Karpas-422 (cell line): Measurements from ENCODE around the gene STAP1. TPM values are rescaled to one million over a fixed set of nuclear protein-coding genes. Genes with fewer than 3 reads are reported as not detected.
"Not testable (repeated sequence)": the region's sequence is repeated elsewhere in the genome, so short reads cannot be mapped to it uniquely, and the experiment has no call there.

Experiments
- DNase-seq: peaks from one replicate; pipeline ENCODE4 v3.0.0-alpha.2; 2015
- H2AFZ ChIP-seq: fragments of 200-600 bp; sonication (generic); 2 replicates; pipeline ENCODE4 v1.6.1; 2014; ENCODE audit warnings: antibody characterized with exemption, low read length, mixed read lengths
- H3K27ac ChIP-seq: fragments of 200-600 bp; sonication (generic); 2 replicates; pipeline ENCODE4 v1.5.1; 2014; ENCODE audit warnings: mild to moderate bottlenecking, low read length, moderate library complexity
- H3K27me3 ChIP-seq: fragments of 200-600 bp; sonication (generic); 2 replicates; pipeline ENCODE4 v1.6.1; 2014; ENCODE audit warnings: low read length, mixed read lengths
- H3K36me3 ChIP-seq: fragments of 200-600 bp; sonication (generic); 2 replicates; pipeline ENCODE4 v1.6.1; 2014; ENCODE audit warnings: low read length, mixed read lengths; ENCODE audit not compliant: insufficient read depth
- H3K4me1 ChIP-seq: fragments of 200-600 bp; sonication (generic); 2 replicates; pipeline ENCODE4 v1.6.1; 2014; ENCODE audit warnings: mild to moderate bottlenecking, low read length, mixed read lengths
- H3K4me2 ChIP-seq: fragments of 200-600 bp; sonication (generic); 2 replicates; pipeline ENCODE4 v1.6.1; 2014; ENCODE audit warnings: low read length, low read depth, mild to moderate bottlenecking; ENCODE audit not compliant: poor library complexity, severe bottlenecking
- H3K4me3 ChIP-seq: fragments of 200-600 bp; sonication (generic); 2 replicates; pipeline ENCODE4 v1.5.1; 2014; ENCODE audit warnings: mild to moderate bottlenecking, antibody characterized with exemption, low read length, mixed read lengths
- H3K79me2 ChIP-seq: fragments of 200-600 bp; sonication (generic); 2 replicates; pipeline ENCODE4 v1.6.1; 2014; ENCODE audit warnings: mild to moderate bottlenecking, low read length, mixed read lengths
- H3K9ac ChIP-seq: fragments of 200-600 bp; sonication (generic); 2 replicates; pipeline ENCODE4 v1.6.0; 2014; ENCODE audit warnings: low read length
- H3K9me2 ChIP-seq: fragments of 200-600 bp; sonication (generic), shearing (Covaris generic); replicated peaks from 2 replicates; pipeline ENCODE4 v1.6.0; 2014; ENCODE audit warnings: mild to moderate bottlenecking, low read length, moderate library complexity; ENCODE audit not compliant: insufficient read depth
- H3K9me3 ChIP-seq: fragments of 300-700, 200-600 bp; sonication (generic); 2 replicates; pipeline ENCODE4 v1.6.1; 2014; ENCODE audit warnings: low read length, mixed read lengths
- H4K20me1 ChIP-seq: fragments of 200-600 bp; sonication (generic); 2 replicates; pipeline ENCODE4 v1.6.1; 2014; ENCODE audit warnings: mild to moderate bottlenecking, antibody characterized with exemption, low read length, low read depth; ENCODE audit not compliant: insufficient read depth
- total RNA-seq: library from RNA; depleted of rRNA; stranded (reverse); fragments of >200 nt; shearing (Covaris generic); gene quantifications from 2 replicates; pipeline ENCODE4 v1.2.3, GENCODE V29; 2014; ENCODE audit warnings: low replicate concordance

The STAP1 gene
- total RNA-seq, 1 experiment from 2014 or later: 80.8 TPM

DNA sequence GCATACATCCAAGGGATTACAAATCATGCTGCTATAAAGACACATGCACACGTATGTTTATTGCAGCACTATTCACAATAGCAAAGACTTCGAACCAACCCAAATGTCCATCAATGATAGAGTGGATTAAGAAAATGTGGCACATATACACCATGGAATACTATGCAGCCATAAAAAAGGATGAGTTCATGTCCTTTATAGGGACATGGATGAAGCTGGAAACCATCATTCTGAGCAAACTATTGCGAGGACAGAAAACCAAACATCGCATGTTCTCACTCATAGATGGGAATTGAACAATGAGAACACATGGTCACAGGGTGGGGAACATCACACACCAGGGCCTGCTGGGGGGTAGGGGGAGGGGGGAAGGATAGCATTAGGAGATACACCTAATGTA is 26.1 kb upstream of the STAP1 start:
- Histone ChIP-seq H3K4me1 (peaks cover 15% of the 10 kb centered on the region; the same call in 1 of the 2 replicates), H3K79me2 (peaks cover 81% of the 10 kb centered on the region), H3K36me3 (peaks cover 81% of the 10 kb centered on the region)
- not testable (repeated sequence) for H3K27ac ChIP-seq, H3K9me3 ChIP-seq, H3K27me3 ChIP-seq, H4K20me1 ChIP-seq, H3K9me2 ChIP-seq, H2AFZ ChIP-seq, H3K4me2 ChIP-seq, H3K9ac ChIP-seq, DNase-seq, H3K4me3 ChIP-seq

- H3K79me2 ChIP-seq: peaks cover 75% of the 10 kb centered on the region
- peaks cover 79% of the 10 kb centered on the region for H3K36me3 ChIP-seq
Measured at GRCh38 chr4:67533112-67533511, 25.4 kb upstream of the STAP1 start.

GRCh38 chr4:67535280-67535840 is 23.2 kb upstream of the STAP1 start:
- no peak overlapping the region for H3K4me3 ChIP-seq
- no peak overlapping the region for H3K27ac ChIP-seq
- H3K79me2 ChIP-seq: peaks cover 72% of the 10 kb centered on the region
- H3K9me2 ChIP-seq: 0 out of 2 replicates have a peak, but pooled peaks cover 3% of the 10 kb centered on the region
- H4K20me1 ChIP-seq: no peaks in the 10 kb centered on the region
- H3K9ac ChIP-seq: no peak overlapping the region
- H3K9me3 ChIP-seq: peaks cover 10% of the 10 kb centered on the region
- no peaks in the 10 kb centered on the region for H3K4me1 ChIP-seq
- H3K27me3 ChIP-seq: no peaks in the 10 kb centered on the region
- H3K36me3 ChIP-seq: peaks cover 79% of the 10 kb centered on the region
- no peak for DNase-seq
- H3K4me2 ChIP-seq: no peak overlapping the region
- no peak overlapping the region for H2AFZ ChIP-seq

More at GRCh38 chr4:67533112-67533511, 25.4 kb upstream of the STAP1 start:
- no peaks in the 10 kb centered on the region for H4K20me1 ChIP-seq
- no peak overlapping the region for H2AFZ ChIP-seq
- no peak overlapping the region for H3K4me2 ChIP-seq
- H3K9me3 ChIP-seq: peaks cover 10% of the 10 kb centered on the region
- no peaks in the 10 kb centered on the region for H3K27me3 ChIP-seq
- no peak overlapping the region for H3K4me3 ChIP-seq
- H3K4me1 ChIP-seq: peaks cover 10% of the 10 kb centered on the region; the same call in 1 of the 2 replicates
- DNase-seq: no peak
- no peak overlapping the region for H3K9ac ChIP-seq
- no peak overlapping the region for H3K27ac ChIP-seq
- H3K9me2 ChIP-seq: no peaks in the 10 kb centered on the region

- H3K4me1 ChIP-seq: peaks cover 21% of the 10 kb centered on the region
- H3K9me2 ChIP-seq: 0 out of 2 replicates have a peak, but pooled peaks cover 3% of the 10 kb centered on the region
- peaks cover 82% of the 10 kb centered on the region for H3K79me2 ChIP-seq
- no peak overlapping the region for H3K9ac ChIP-seq
- H2AFZ ChIP-seq: no peak overlapping the region
- H4K20me1 ChIP-seq: no peaks in the 10 kb centered on the region
- H3K9me3 ChIP-seq: no peaks in the 10 kb centered on the region
- H3K4me3 ChIP-seq: no peak overlapping the region
- DNase-seq: no peak
- no peaks in the 10 kb centered on the region for H3K27me3 ChIP-seq
- peaks cover 80% of the 10 kb centered on the region for H3K36me3 ChIP-seq
- no peak overlapping the region for H3K4me2 ChIP-seq
- no peak overlapping the region for H3K27ac ChIP-seq
Measured at GRCh38 chr4:67539830-67540229, 18.7 kb upstream of the STAP1 start.

DNA sequence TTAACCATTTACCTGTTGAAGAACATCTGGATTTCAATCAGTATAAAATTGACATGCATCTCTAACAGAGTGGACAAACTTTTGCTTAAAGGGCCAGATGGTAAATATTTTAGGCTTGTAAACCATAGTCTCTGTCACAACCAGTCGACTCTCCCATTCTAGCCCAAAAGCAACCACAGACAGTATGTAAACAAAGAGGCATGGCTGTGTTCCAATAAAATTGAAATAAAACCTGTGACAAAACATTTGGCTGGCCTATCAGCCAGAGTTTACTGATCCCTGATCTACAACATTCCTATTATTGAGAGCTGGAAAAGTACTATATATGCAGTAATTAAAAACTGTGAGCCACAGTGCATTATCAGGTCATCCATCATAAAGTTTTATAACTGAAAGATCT is 16.5 kb upstream of the STAP1 start:
- Histone ChIP-seq H3K4me1 (peaks cover 34% of the 10 kb centered on the region), H3K4me3 (no peak overlapping the region), H3K36me3 (peaks cover 60% of the 10 kb centered on the region), H3K4me2 (no peak overlapping the region), H3K9me2 (0 out of 2 replicates have a peak, but pooled peaks cover 3% of the 10 kb centered on the region), H3K9me3 (no peaks in the 10 kb centered on the region), H3K27me3 (no peaks in the 10 kb centered on the region), H4K20me1 (no peaks in the 10 kb centered on the region), H3K9ac (no peak overlapping the region), H2AFZ (no peak overlapping the region), H3K79me2 (peaks cover 68% of the 10 kb centered on the region), H3K27ac (no peak overlapping the region; the same call in 1 of the 2 replicates)
- DNase-seq: no peak

- Histone ChIP-seq H3K4me3 (peak within 1 kb of the TSS; percentile 97), H3K4me2 (peak within 1 kb of the TSS; percentile 96), H3K9me2 (no peaks in the 10 kb centered on the region), H3K27me3 (no peaks in the 10 kb centered on the region), H2AFZ (peak within 1 kb of the TSS; percentile 68; the same call in 1 of the 2 replicates), H3K36me3 (peaks cover 32% of the 10 kb centered on the region), H3K9me3 (no peaks in the 10 kb centered on the region), H3K79me2 (peaks cover 45% of the 10 kb centered on the region), H4K20me1 (no peaks in the 10 kb centered on the region), H3K4me1 (peaks cover 60% of the 10 kb centered on the region), H3K9ac (peak within 1 kb of the TSS; percentile 98), H3K27ac (peak within 1 kb of the TSS; percentile 83)
- DNase-seq: peak; percentile 99
Measured at GRCh38 chr4:67545199-67546003, 13.1 kb upstream of the STAP1 start, which contains the start of gene CENPC. Gene CENPC, minus strand, starts transcription at chr4:67545503. Its CDS starts 148 bp downstream, at chr4:67545355.

DNA sequence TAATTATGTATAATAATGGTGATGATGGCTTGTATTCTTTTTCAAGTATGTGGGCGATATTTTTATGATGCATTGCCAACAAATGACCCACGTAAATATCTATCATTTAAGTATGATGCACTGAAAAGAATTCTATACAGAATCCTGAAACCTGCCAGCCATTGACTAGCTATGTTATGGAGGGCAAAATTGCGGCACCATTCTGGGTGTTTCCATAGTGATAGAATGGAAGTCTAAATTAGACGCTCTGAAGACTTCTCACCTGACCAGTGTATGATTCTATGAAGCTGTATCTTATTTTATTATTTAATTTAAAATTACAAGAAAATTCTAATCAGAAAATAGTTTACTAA is 12.5 kb upstream of the STAP1 start:
- Histone ChIP-seq H3K36me3 (peaks cover 28% of the 10 kb centered on the region), H3K27me3 (no peaks in the 10 kb centered on the region), H3K27ac (peak overlapping the region; percentile 76), H2AFZ (no peak overlapping the region), H3K79me2 (peaks cover 42% of the 10 kb centered on the region), H4K20me1 (no peaks in the 10 kb centered on the region), H3K4me3 (peak overlapping the region; percentile 60), H3K4me1 (peaks cover 66% of the 10 kb centered on the region), H3K9me3 (no peaks in the 10 kb centered on the region), H3K4me2 (peak overlapping the region; percentile 85), H3K9me2 (no peaks in the 10 kb centered on the region), H3K9ac (peak overlapping the region; percentile 70)
- DNase-seq: peak; percentile 80

GRCh38 chr4:67546971-67547370 is 11.6 kb upstream of the STAP1 start:
- H3K27me3 ChIP-seq: no peaks in the 10 kb centered on the region
- peaks cover 71% of the 10 kb centered on the region for H3K4me1 ChIP-seq
- H3K27ac ChIP-seq: no peak overlapping the region
- no peaks in the 10 kb centered on the region for H3K9me2 ChIP-seq
- H2AFZ ChIP-seq: peak overlapping the region; percentile 77
- peaks cover 33% of the 10 kb centered on the region for H3K79me2 ChIP-seq
- no peak overlapping the region for H3K9ac ChIP-seq
- no peaks in the 10 kb centered on the region for H3K9me3 ChIP-seq
- H4K20me1 ChIP-seq: no peaks in the 10 kb centered on the region
- peak overlapping the region; percentile 85 for H3K4me2 ChIP-seq
- peaks cover 22% of the 10 kb centered on the region for H3K36me3 ChIP-seq
- DNase-seq: no peak
- no peak overlapping the region for H3K4me3 ChIP-seq
